ENCODE measurements around the gene PTPRD. TPM values are rescaled to one million over a fixed set of nuclear protein-coding genes. Genes with fewer than 3 reads are reported as not detected.
"Not testable (repeated sequence)": the region's sequence is repeated elsewhere in the genome, so short reads cannot be mapped to it uniquely, and the experiment has no call there.

PTPRD gene
- total RNA-seq, 1 experiment from 2014 or later = 0.02 TPM

DNA sequence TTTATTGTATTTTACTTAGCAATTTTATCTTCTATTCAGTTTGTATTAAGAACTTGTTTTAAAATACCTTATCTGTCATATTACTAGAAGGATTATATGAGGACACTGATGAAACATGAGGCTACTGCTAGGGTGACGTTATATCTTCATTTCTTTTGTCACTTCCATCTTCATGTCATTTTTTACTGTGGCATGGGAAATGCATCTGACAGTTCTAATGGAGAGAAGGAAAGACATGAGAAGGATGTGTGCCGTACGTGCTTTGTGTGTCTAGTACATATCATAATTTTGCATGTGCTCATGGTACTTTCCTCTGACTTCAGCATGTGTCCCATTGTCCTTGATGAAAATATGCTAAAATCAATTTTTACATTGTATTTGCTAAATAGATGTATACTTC is 258.2 kb downstream of the PTPRD start:
- no peak overlapping the region for H3K4me3 ChIP-seq (replicated peaks in 1 of 2; ENCODE audit: low read depth in 1 of 2, low read length in 2 of 2)
- POLR2A ChIA-PET = no interaction called here
- TF ChIP-seq RAD21 (IDR thresholded peaks at IDR 0.05; ENCODE audit: low read depth) (no peak), SRF (IDR thresholded peaks at IDR 0.05; ENCODE audit: low read depth) (no peak), ELF1 (IDR thresholded peaks at IDR 0.05; ENCODE audit: borderline replicate concordance, low read depth) (no peak)
- CTCF ChIA-PET = no interaction called here
- no peaks in the 10 kb centered on the region for H3K4me1 ChIP-seq (ENCODE audit: control insufficient read depth in 1 of 2, insufficient read depth in 2 of 2, low read length in 2 of 2)
- peaks cover 5 to 10% of the 10 kb centered on the region in 2 experiments; a peak in 2 of 4 replicates for H3K9me3 ChIP-seq (ENCODE audit: control insufficient read depth in 1 of 2, insufficient read depth in 1 of 2, low read depth in 1 of 2, low read length in 2 of 2)
- no peak overlapping the region for H3K27ac ChIP-seq (ENCODE audit: low read depth, low read length)
- RAD21 ChIA-PET (ENCODE audit: low non-redundant PET in 1 of 2, low total read pairs in 2 of 2, uncharacterized antibody in 2 of 2, unreplicated experiment in 2 of 2) = no interaction called here
- H3K9me2 ChIP-seq (ENCODE audit: insufficient read depth) = no peaks in the 10 kb centered on the region
- H2AFZ ChIP-seq (ENCODE audit: low read depth, low read length, poor library complexity, severe bottlenecking) = no peak overlapping the region
- no peaks in the 10 kb centered on the region for H3K79me2 ChIP-seq (ENCODE audit: insufficient read depth, low read length)
- no peak overlapping the region for H3K4me2 ChIP-seq (ENCODE audit: low read length)
- ATAC-seq (no peak), DNase-seq (ENCODE audit: low read depth, low spot score) (no peak)
- no TSS peak for BruUV-seq (replicated peaks)
- no peaks in the 10 kb centered on the region for H3K27me3 ChIP-seq (ENCODE audit: insufficient read depth, low read length)
- intact Hi-C loops (cut with micrococcal nuclease) = no loop called here
- H3K36me3 ChIP-seq (ENCODE audit: control insufficient read depth in 1 of 2, insufficient read depth in 2 of 2, low read length in 2 of 2) = no peaks in the 10 kb centered on the region
- H4K20me1 ChIP-seq (ENCODE audit: insufficient read depth) = no peaks in the 10 kb centered on the region
- H3K9ac ChIP-seq (ENCODE audit: low read length) = no peak overlapping the region

DNA sequence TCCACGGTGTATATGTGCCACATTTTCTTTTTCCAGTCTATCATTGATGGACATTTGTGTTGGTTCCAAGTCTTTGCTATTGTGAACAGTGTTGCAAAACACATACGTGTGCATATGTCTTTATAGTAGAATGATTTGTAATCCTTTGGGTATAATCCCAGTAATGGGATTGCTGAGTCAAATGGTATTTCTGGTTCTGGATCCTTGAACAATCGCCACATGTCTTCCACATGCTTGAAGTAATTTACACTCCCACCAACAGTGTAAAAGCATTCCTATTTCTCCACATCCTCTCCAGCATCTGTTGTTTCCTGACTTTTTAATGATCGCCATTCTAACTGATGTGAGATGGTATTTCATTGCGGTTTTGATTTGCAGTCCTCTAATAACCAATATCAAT is 267.2 kb downstream of the PTPRD start:
- H3K27ac ChIP-seq (ENCODE audit: low read depth, low read length); H2AFZ ChIP-seq (ENCODE audit: low read depth, low read length, poor library complexity, severe bottlenecking); H3K4me3 ChIP-seq (replicated peaks in 1 of 2; ENCODE audit: low read depth in 1 of 2, low read length in 2 of 2); ATAC-seq; H3K9ac ChIP-seq (ENCODE audit: low read length); intact Hi-C loops (cut with micrococcal nuclease); CTCF ChIA-PET; POLR2A ChIA-PET; H4K20me1 ChIP-seq (ENCODE audit: insufficient read depth); RAD21 ChIA-PET (ENCODE audit: low non-redundant PET in 1 of 2, low total read pairs in 2 of 2, uncharacterized antibody in 2 of 2, unreplicated experiment in 2 of 2); DNase-seq (ENCODE audit: low read depth, low spot score); H3K4me1 ChIP-seq (ENCODE audit: control insufficient read depth in 1 of 2, insufficient read depth in 2 of 2, low read length in 2 of 2); H3K36me3 ChIP-seq (ENCODE audit: control insufficient read depth in 1 of 2, insufficient read depth in 2 of 2, low read length in 2 of 2); H3K4me2 ChIP-seq (ENCODE audit: low read length); H3K79me2 ChIP-seq (ENCODE audit: insufficient read depth, low read length); H3K27me3 ChIP-seq (ENCODE audit: insufficient read depth, low read length); H3K9me2 ChIP-seq (ENCODE audit: insufficient read depth); BruUV-seq (replicated peaks): not testable (repeated sequence)
- peaks cover 0 to 11% of the 10 kb centered on the region in 2 experiments; a peak in 2 of 4 replicates for H3K9me3 ChIP-seq (ENCODE audit: control insufficient read depth in 1 of 2, insufficient read depth in 1 of 2, low read depth in 1 of 2, low read length in 2 of 2)

DNA sequence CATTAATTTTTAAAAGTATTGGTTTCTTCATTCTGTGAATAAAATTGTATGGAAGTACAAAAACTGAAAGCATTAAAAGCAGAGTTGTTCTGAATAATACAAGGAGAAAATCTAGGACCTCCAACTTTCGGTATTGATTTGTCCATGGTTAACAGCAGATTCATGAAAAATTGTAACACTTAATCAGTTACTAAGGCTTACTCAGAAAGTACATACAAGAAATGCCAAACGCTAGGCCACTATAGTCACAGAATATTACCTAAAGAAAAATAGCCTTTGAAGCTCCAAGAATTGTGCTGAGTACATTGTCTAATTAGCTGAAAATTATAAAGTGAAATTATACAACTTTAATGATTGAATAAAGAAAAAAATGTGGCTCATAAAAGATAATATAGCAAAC is 271.7 kb downstream of the PTPRD start:
- RAD21 ChIA-PET (ENCODE audit: low non-redundant PET in 1 of 2, low total read pairs in 2 of 2, uncharacterized antibody in 2 of 2, unreplicated experiment in 2 of 2) = no interaction called here
- POLR2A ChIA-PET = no interaction called here
- no peaks in the 10 kb centered on the region for H4K20me1 ChIP-seq (ENCODE audit: insufficient read depth)
- H3K4me3 ChIP-seq (replicated peaks in 1 of 2; ENCODE audit: low read depth in 1 of 2, low read length in 2 of 2) = no peak overlapping the region
- intact Hi-C loops (cut with micrococcal nuclease) = no loop called here
- peaks cover 0 to 11% of the 10 kb centered on the region in 2 experiments; a peak in 2 of 4 replicates for H3K9me3 ChIP-seq (ENCODE audit: control insufficient read depth in 1 of 2, insufficient read depth in 1 of 2, low read depth in 1 of 2, low read length in 2 of 2)
- DNase-seq (ENCODE audit: low read depth, low spot score) = no peak
- no peak overlapping the region for H3K9ac ChIP-seq (ENCODE audit: low read length)
- no peaks in the 10 kb centered on the region for H3K27me3 ChIP-seq (ENCODE audit: insufficient read depth, low read length)
- no peak for ATAC-seq
- no peaks in the 10 kb centered on the region for H3K79me2 ChIP-seq (ENCODE audit: insufficient read depth, low read length)
- H3K27ac ChIP-seq (ENCODE audit: low read depth, low read length) = no peak overlapping the region
- H3K4me2 ChIP-seq (ENCODE audit: low read length) = no peak overlapping the region
- H3K9me2 ChIP-seq (ENCODE audit: insufficient read depth) = no peaks in the 10 kb centered on the region
- no peaks in the 10 kb centered on the region for H3K36me3 ChIP-seq (ENCODE audit: control insufficient read depth in 1 of 2, insufficient read depth in 2 of 2, low read length in 2 of 2)
- H2AFZ ChIP-seq (ENCODE audit: low read depth, low read length, poor library complexity, severe bottlenecking) = no peak overlapping the region
- no TSS peak for BruUV-seq (replicated peaks)
- CTCF ChIA-PET = no interaction called here
- no peaks in the 10 kb centered on the region for H3K4me1 ChIP-seq (ENCODE audit: control insufficient read depth in 1 of 2, insufficient read depth in 2 of 2, low read length in 2 of 2)
- TF ChIP-seq ELF1 (IDR thresholded peaks at IDR 0.05; ENCODE audit: borderline replicate concordance, low read depth) (no peak), TCF7L2 (IDR thresholded peaks at IDR 0.05; ENCODE audit: borderline replicate concordance, extremely low read depth, insufficient read depth, insufficient read length) (no peak), ZFX (IDR thresholded peaks at IDR 0.05) (no peak), EZH2phosphoT487 (IDR thresholded peaks at IDR 0.05; ENCODE audit: borderline replicate concordance) (no peak), YY1 (IDR thresholded peaks at IDR 0.05; ENCODE audit: extremely low read depth, insufficient replicate concordance, low read depth, low read length) (no peak), FOSL1 (IDR thresholded peaks at IDR 0.05; ENCODE audit: low read depth) (no peak), SIN3A (IDR thresholded peaks at IDR 0.05; ENCODE audit: low read depth) (no peak)
- TF ChIP-seq, protein P1, sequence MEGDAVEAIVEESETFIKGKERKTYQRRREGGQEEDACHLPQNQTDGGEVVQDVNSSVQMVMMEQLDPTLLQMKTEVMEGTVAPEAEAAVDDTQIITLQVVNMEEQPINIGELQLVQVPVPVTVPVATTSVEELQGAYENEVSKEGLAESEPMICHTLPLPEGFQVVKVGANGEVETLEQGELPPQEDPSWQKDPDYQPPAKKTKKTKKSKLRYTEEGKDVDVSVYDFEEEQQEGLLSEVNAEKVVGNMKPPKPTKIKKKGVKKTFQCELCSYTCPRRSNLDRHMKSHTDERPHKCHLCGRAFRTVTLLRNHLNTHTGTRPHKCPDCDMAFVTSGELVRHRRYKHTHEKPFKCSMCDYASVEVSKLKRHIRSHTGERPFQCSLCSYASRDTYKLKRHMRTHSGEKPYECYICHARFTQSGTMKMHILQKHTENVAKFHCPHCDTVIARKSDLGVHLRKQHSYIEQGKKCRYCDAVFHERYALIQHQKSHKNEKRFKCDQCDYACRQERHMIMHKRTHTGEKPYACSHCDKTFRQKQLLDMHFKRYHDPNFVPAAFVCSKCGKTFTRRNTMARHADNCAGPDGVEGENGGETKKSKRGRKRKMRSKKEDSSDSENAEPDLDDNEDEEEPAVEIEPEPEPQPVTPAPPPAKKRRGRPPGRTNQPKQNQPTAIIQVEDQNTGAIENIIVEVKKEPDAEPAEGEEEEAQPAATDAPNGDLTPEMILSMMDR (IDR thresholded peaks at IDR 0.05 in 2 of 3, conservative IDR thresholded peaks at IDR 0.05 in 1 of 3; ENCODE audit: borderline replicate concordance in 1 of 3, insufficient read depth in 1 of 3, low read depth in 2 of 3, low read length in 2 of 3) = no peak
- TF ChIP-seq, protein P2, sequence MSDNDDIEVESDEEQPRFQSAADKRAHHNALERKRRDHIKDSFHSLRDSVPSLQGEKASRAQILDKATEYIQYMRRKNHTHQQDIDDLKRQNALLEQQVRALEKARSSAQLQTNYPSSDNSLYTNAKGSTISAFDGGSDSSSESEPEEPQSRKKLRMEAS (IDR thresholded peaks at IDR 0.05) = no peak
